ENCODE results near the gene FAM177A1.
"Not testable (repeated sequence)": the region's sequence is repeated elsewhere in the genome, so short reads cannot be mapped to it uniquely, and the experiment has no call there.

DNA sequence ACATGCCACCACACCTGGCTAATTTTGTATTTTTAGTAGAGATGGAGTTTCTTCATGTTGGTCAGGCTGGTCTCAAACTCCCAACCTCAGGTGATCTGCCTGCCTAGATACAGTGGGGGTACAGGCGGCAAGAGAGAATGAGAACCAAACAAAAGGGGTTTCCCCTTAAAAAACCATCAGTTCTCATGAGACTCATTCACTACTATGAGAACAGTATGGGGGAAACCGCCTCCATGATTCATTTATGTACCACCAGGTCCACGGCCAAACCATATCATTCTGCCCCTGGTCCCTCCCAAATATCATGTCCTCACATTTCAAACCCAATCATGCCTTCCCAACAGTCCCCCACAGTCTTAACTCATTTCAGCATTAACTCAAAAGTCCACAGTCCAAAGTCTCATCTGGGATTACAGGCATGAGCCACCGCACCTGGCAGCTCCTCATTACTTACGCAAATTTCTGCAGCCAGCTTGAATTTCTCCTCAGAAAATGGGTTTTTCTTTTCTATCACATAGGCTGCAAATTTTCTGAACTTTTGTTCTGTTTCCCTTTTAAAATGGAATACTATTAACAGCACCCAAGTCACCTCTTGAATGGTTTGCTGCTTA lies 11.0 kb upstream of the FAM177A1 start:
- TF ChIP-seq, protein P1, sequence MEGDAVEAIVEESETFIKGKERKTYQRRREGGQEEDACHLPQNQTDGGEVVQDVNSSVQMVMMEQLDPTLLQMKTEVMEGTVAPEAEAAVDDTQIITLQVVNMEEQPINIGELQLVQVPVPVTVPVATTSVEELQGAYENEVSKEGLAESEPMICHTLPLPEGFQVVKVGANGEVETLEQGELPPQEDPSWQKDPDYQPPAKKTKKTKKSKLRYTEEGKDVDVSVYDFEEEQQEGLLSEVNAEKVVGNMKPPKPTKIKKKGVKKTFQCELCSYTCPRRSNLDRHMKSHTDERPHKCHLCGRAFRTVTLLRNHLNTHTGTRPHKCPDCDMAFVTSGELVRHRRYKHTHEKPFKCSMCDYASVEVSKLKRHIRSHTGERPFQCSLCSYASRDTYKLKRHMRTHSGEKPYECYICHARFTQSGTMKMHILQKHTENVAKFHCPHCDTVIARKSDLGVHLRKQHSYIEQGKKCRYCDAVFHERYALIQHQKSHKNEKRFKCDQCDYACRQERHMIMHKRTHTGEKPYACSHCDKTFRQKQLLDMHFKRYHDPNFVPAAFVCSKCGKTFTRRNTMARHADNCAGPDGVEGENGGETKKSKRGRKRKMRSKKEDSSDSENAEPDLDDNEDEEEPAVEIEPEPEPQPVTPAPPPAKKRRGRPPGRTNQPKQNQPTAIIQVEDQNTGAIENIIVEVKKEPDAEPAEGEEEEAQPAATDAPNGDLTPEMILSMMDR (conservative IDR thresholded peaks at IDR 0.05 in 1 of 2, IDR thresholded peaks at IDR 0.05 in 1 of 2; ENCODE audit: low read depth in 1 of 2, low read length in 2 of 2) = not testable (repeated sequence)
- TF ChIP-seq EZH2 (IDR thresholded peaks at IDR 0.05; ENCODE audit: low read length, missing control alignments) = not testable (repeated sequence)

Data from fibroblast of lung (primary cell).